NCI-H1092 (cell line): ENCODE results near the gene PCDH1.

Experiments
- DNase-seq: peaks from one replicate; lab custom pipeline; 2025; lab: John Stamatoyannopoulos, UW

The PCDH1 gene

GRCh38 chr5:141873933-141874261 lies 4.3 kb downstream of the PCDH1 start:
- no peak for DNase-seq

- DNase-seq = no peak
Observed at GRCh38 chr5:141872496-141873356, 5.5 kb downstream of the PCDH1 start.

- no peak for DNase-seq
Observed at GRCh38 chr5:141871870-141872269, 6.3 kb downstream of the PCDH1 start.

GRCh38 chr5:141870871-141871270 lies 7.3 kb downstream of the PCDH1 start:
- DNase-seq = no peak

GRCh38 chr5:141870228-141870627 lies 8.0 kb downstream of the PCDH1 start:
- DNase-seq = no peak

GRCh38 chr5:141869514-141869913 lies 8.7 kb downstream of the PCDH1 start:
- no peak for DNase-seq

- DNase-seq = no peak
Observed at GRCh38 chr5:141869040-141869439, 9.2 kb downstream of the PCDH1 start.

- DNase-seq = no peak
Observed at GRCh38 chr5:141868541-141868940, 9.7 kb downstream of the PCDH1 start.

- no peak for DNase-seq
Observed at GRCh38 chr5:141867651-141868050, 10.6 kb downstream of the PCDH1 start.

- no peak for DNase-seq
Observed at GRCh38 chr5:141867139-141867538, 11.1 kb downstream of the PCDH1 start.

GRCh38 chr5:141866096-141866495 lies 12.1 kb downstream of the PCDH1 start:
- DNase-seq = no peak

GRCh38 chr5:141865406-141865805 lies 12.8 kb downstream of the PCDH1 start:
- no peak for DNase-seq

GRCh38 chr5:141864371-141865370 lies 13.5 kb downstream of the PCDH1 start:
- DNase-seq = no peak

GRCh38 chr5:141863569-141864178 lies 14.5 kb downstream of the PCDH1 start:
- DNase-seq = no peak

GRCh38 chr5:141862936-141863543 lies 15.2 kb downstream of the PCDH1 start:
- no peak for DNase-seq

- DNase-seq = no peak
Observed at GRCh38 chr5:141861194-141861593, 17.0 kb downstream of the PCDH1 start.

GRCh38 chr5:141858079-141858765 lies 20.0 kb downstream of the PCDH1 start:
- DNase-seq = no peak

- DNase-seq = no peak
Observed at GRCh38 chr5:141857226-141857625, 21.0 kb downstream of the PCDH1 start.

GRCh38 chr5:141856037-141856790 lies 22.0 kb downstream of the PCDH1 start:
- no peak for DNase-seq

- peak; percentile 32 for DNase-seq
Observed at GRCh38 chr5:141855265-141856036, 22.8 kb downstream of the PCDH1 start.
